ENCODE results near the gene C17orf78.

GRCh38 chr17:37399265-37399803, 23.5 kb downstream of the C17orf78 start:
- TF ChIP-seq YY1 (IDR thresholded peaks at IDR 0.05; ENCODE audit: insufficient read depth, insufficient read length) = no peak
- no peak for TF ChIP-seq ZNF274 (IDR thresholded peaks at IDR 0.05; ENCODE audit: low read depth, low read length)
- TF ChIP-seq SUZ12 (IDR thresholded peaks at IDR 0.05; ENCODE audit: extremely low read depth, insufficient read depth, insufficient read length) = no peak

Data from NT2/D1 (cell line).